ENCODE data around the gene LSP1.
"Not testable (repeated sequence)": the region's sequence is repeated elsewhere in the genome, so short reads cannot be mapped to it uniquely, and the experiment has no call there.

The LSP1 gene

GRCh38 chr11:1931341-1932104 is 78.6 kb downstream of the LSP1 start:
- H3K9me3 Mint-ChIP-seq = no peaks in the 10 kb centered on the region
- no peak overlapping the region for H3K4me3 Mint-ChIP-seq
- H3K27me3 Mint-ChIP-seq = peaks cover 11% of the 10 kb centered on the region
- peaks cover 6% of the 10 kb centered on the region for H3K4me1 Mint-ChIP-seq
- peak overlapping the region in 1 of 2 donors; percentile 43 for H3K27ac Mint-ChIP-seq
- no peak for ATAC-seq
- no peak for DNase-seq

- ATAC-seq = no peak
Measured at GRCh38 chr11:1932105-1932480, 79.2 kb downstream of the LSP1 start.

DNA sequence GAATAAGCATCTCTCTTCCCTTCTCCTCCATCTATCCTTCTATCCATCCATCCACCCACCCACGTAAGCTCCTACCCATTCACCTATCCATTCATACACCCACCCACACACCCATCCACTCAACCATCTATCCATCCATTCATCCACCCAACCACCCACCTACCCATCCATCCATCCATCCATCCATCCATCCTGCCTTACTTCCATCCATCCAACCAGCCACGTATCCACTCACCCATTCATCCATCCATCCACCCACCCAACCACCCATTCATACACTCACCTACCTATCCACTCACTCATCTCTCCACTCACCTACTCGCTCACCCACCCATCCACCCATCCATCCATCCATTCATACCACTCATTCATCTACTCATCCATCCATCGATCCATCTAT is 79.8 kb downstream of the LSP1 start:
- H3K27me3 Mint-ChIP-seq = peaks cover 7% of the 10 kb centered on the region
- no peaks in the 10 kb centered on the region for H3K9me3 Mint-ChIP-seq
- ATAC-seq (no peak), DNase-seq (no peak)
- no peak overlapping the region for H3K27ac Mint-ChIP-seq
- H3K4me1 Mint-ChIP-seq = peaks cover 6% of the 10 kb centered on the region
- H3K4me3 Mint-ChIP-seq = no peak overlapping the region

More at GRCh38 chr11:1932105-1932480, 79.2 kb downstream of the LSP1 start:
- no peak for DNase-seq
- Mint-ChIP-seq H3K27me3 (peaks cover 7% of the 10 kb centered on the region), H3K9me3 (no peaks in the 10 kb centered on the region), H3K4me1 (peaks cover 6% of the 10 kb centered on the region), H3K27ac (no peak overlapping the region), H3K4me3 (no peak overlapping the region)

DNA sequence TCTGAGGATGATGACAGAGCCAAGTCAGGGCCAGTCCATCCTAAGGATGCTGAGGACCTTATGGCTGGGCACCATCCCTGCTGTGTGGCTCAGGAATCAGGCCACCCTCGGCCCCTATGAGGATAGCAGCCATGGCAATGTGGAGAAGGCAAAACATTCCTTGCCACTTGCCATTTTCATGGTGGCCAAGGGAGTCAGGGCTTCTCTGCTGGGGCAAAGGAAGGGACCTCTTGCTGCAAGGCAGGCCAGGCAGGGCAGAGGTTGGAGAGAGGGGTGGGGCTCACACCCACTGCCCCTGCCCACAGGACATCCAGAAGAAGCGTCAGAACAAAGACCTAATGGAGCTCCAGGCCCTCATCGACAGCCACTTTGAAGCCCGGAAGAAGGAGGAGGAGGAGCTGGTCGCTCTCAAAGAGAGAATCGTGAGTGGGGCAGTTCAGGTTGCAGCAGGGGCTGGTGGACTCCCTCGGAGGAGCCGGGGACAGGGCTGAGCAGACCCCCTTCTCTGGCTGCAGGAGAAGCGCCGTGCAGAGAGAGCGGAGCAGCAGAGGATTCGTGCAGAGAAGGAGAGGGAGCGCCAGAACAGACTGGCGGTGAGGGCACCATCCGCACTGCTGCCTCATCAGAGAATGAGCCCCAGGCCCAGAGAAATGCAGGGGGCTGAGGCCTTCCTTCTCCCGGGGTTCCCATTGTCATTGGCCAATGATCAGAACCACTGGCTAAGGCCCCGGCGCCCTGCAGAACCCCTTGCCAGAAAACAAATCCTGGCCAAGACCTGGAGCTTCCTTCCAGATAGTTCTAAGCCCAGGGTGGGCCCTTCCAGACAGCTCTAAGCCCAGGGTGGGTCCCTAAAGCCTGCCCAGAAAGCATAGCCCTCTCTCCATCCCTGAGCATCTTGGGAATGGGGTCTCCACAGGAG is 80.8 kb downstream of the LSP1 start:
- ATAC-seq (no peak), DNase-seq (no peak)
- H3K9me3 Mint-ChIP-seq = no peaks in the 10 kb centered on the region
- no peak overlapping the region for H3K4me3 Mint-ChIP-seq
- H3K27me3 Mint-ChIP-seq = peaks cover 7% of the 10 kb centered on the region
- peak overlapping the region in 1 of 2 donors; percentile 4 for H3K27ac Mint-ChIP-seq
- H3K4me1 Mint-ChIP-seq = peaks cover 6% of the 10 kb centered on the region

DNA sequence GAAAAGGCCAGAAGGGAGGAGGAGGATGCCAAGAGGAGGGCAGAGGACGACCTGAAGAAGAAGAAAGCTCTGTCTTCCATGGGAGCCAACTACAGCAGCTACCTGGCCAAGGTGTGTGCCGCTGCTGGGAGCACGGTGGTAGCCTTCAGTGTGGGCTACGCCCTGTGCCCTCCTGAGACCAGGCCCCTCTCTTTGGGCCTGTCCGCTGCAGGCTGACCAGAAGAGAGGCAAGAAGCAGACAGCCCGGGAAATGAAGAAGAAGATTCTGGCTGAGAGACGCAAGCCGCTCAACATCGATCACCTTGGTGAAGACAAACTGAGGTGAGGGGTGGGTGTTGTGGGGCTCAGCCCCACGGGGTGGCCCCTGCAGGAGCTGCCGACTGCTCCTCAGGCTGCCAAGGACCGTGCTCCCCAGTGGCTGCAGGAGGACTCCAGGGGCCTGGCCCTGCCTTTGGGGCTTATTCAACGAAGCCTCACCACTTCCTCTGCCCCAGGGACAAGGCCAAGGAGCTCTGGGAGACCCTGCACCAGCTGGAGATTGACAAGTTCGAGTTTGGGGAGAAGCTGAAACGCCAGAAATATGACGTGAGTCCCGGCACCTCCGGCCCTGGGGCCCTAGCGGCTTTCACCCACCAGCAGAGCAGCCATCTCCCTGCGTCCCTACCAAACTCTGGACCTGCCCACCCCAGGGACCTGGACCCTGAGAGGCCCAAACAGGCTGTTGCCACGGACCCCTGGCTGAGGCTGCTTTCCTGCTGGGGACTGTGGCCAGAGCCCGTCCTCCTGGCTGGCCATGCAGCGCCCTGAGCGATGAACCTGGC is 81.7 kb downstream of the LSP1 start:
- H3K27me3 Mint-ChIP-seq = peaks cover 7% of the 10 kb centered on the region
- DNase-seq = no peak
- peaks cover 13% of the 10 kb centered on the region for H3K4me1 Mint-ChIP-seq
- H3K9me3 Mint-ChIP-seq = no peaks in the 10 kb centered on the region
- H3K27ac Mint-ChIP-seq = no peak overlapping the region
- ATAC-seq = no peak
- no peak overlapping the region for H3K4me3 Mint-ChIP-seq

DNA sequence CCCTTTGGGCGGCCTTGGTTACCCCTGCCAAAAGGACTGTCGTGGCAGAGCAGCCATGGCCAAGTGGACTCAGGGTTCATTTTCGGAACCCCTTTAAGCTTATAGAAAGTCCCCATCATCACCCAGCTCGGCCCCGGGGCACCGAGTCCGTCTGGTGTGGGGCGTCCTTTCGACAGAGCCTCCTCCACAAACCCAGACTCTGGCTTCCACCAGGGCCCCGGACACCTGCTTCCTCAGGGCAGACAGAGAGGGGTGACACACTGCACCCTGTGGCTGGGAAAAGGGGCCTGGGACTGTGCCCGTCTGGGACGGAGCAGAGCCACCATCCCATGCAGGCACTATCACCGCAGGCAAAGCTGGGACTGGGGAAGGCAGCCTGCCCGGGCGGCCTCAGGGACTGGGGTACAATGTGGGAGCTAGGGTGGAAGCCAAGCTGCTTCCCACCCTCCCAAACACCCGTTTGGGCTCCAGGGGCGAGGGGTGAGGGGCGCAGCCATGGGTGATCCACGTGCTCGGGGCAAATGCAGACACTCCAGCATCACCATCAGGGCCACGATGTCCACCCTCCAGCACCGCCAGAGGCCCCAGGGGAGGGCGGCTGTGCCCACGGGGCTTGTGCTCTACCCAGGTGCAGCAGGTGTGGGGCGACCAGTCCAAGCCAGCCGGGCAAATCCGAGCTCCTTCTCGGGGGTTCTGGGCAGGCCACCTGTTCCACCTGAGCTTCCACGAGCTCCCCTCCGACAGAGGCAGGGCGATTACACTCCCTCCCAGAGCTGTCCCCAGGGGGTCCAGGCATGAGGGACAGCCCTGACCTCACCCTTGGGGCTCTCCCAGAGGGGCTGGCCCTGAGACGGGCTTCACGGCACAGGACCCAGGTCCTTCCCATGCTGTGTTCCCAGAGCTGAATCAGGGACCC is 82.5 kb downstream of the LSP1 start:
- peaks cover 7% of the 10 kb centered on the region for H3K27me3 Mint-ChIP-seq
- peaks cover 8% of the 10 kb centered on the region for H3K4me1 Mint-ChIP-seq
- H3K4me3 Mint-ChIP-seq = no peak overlapping the region
- H3K27ac Mint-ChIP-seq = no peak overlapping the region
- no peak for DNase-seq
- H3K9me3 Mint-ChIP-seq = no peaks in the 10 kb centered on the region
- ATAC-seq = no peak

DNA sequence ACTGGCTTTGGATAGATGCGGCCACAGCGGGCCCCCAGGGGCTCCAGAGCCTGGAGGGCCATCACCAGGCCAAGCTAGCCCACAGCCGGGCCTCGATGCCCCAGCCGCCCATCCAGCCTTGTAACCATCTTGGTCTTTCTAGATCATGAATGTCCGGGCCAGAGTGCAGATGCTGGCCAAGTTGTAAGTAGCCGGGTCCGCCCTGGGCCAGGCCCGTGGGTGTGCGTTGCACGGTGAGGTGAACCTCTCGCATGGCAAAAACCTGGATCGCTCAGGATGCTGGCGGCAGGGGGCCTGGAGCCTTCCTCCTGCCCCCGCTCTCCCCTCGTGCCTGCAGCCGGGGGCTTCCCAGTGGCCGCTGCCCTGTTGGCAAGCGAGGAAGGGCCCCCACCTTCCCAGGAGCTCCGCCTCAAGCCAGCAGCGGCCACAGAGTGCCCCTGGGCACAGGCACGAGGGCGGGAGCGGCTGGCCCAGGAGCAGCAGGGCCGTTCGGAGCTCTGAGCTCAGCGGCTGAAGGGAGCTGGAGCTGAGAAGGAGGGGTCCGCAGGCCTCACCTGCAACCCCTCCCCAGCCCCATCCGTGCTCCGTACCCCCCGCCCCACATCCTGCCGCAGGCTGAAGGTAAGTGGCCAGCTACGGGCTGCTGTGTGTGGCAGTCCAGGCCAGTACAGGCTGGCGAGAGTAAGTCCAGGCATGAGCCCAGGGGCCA is 83.3 kb downstream of the LSP1 start:
- peaks cover 8% of the 10 kb centered on the region for H3K4me1 Mint-ChIP-seq
- no peak overlapping the region for H3K27ac Mint-ChIP-seq
- H3K4me3 Mint-ChIP-seq = no peak overlapping the region
- no peaks in the 10 kb centered on the region for H3K9me3 Mint-ChIP-seq
- ATAC-seq = no peak
- peaks cover 7% of the 10 kb centered on the region for H3K27me3 Mint-ChIP-seq
- no peak for DNase-seq

DNA sequence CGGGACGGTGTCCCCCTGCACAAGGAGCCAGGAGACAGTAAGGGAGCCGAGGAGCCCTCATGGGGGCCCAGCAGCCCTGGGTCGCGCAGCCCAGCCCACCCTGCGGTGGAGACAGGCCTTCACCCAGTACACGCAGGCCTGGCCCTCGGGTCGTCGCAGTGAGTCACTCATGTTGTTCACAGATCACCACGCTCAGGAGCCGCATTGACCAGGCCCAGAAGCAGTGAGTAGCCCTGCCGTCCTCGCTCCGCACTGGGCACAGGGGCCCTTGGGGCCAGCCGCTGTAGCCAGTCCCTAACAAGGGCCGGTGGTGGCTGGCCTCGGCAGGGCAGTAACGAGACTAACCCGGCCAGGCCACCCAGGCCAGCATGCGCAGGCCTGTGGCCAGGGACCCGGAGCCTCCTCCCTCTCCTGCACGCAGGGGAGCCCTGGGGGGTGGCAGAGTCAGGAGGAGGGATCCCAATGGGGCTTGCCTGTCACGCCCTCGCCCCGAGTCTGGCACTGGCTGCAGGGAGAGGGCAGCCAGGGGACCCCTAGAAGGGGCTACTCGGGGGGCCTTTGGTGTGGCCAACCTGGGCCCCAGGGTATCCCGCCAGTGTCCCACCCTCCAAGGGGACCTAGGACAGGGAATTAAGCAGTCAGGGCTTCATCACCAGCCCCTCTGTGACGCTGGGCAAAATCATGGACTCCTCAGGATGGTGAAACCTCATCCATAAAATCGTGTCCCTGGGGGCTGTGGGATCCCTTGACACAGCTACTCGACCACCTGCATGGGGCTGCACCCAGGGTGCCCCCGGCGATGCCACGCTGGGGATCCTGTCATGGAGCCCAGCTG is 84.1 kb downstream of the LSP1 start:
- Mint-ChIP-seq H3K9me3 (no peaks in the 10 kb centered on the region), H3K27ac (no peak overlapping the region), H3K4me3 (no peak overlapping the region), H3K27me3 (peaks cover 2% of the 10 kb centered on the region), H3K4me1 (peaks cover 8% of the 10 kb centered on the region)
- no peak for DNase-seq
- peak; percentile 3 for ATAC-seq

DNA sequence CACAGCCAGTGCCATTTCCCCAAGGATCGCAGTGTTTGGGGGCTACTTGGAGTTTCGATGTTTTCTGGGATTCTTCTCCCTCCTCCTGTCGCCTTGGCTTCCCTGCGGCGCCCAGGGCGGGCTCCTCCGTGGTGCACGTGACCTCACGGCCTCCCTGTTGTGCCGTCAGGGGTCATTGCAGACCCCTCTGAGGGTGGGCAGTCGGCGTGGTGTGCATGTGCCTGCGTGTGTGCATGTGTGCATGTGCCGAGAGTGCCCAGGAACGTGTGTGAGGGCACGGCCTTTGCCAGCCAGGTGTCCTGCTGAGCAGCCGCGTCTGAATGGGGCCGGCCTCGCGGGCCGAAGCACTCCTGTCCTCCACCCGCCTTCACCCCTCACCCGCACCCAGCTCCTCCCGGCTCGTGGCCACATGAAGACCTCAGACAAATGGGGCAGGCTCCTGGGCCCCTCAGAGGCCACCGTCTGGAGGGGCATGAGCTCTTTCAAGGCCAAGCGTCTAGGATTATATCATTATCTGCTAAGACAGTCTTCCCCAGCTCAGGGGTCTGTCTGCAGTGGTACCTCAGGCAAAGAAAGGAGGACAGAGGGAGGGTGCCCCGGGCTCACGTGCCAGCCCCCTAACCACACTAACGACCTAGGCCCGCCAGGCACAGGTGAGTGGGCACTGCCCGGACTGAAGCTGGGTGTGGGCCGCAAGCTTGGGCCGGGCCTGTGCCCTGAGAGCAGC is 84.9 kb downstream of the LSP1 start:
- ATAC-seq (no peak), DNase-seq (no peak)
- Mint-ChIP-seq H3K27me3 (no peaks in the 10 kb centered on the region), H3K4me3 (no peak overlapping the region), H3K4me1 (peaks cover 8% of the 10 kb centered on the region), H3K9me3 (no peaks in the 10 kb centered on the region), H3K27ac (no peak overlapping the region)

DNA sequence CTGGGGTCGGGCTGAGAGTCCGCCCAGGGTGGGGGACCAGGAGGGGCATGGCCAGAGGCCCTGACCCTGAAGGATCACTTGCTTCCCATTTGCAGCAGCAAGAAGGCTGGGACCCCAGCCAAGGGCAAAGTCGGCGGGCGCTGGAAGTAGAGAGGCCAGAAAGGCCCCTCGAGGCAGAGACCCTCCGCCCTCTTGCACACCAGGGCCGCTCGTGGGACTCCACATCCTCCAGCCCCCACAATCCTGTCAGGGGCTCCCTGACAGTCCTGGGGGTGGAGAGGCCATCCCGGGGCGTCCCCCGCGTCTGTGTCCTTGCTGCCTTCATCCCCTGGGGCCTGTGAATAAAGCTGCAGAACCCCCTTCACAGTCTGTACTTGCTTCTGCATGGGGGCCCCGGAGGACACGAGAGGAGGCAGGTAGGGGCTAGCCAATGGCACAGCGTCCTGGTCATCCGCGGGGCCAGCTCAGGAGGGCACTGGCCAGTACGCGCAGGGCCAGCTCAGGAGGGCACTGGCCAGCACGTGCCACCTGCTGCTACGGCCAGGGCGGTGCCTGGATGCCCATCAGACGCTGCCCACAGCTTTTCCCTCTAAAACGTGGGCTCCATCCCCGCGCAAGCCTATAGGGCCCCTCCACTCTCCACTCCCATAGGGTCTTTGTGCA is 85.6 kb downstream of the LSP1 start:
- ATAC-seq (peak; percentile 5), DNase-seq (no peak)
- Mint-ChIP-seq H3K9me3 (no peaks in the 10 kb centered on the region), H3K4me3 (peak overlapping the region in 1 of 2 donors; percentile 66), H3K27me3 (no peaks in the 10 kb centered on the region), H3K27ac (no peak overlapping the region), H3K4me1 (peaks cover 8% of the 10 kb centered on the region)

- peak; percentile 44 for ATAC-seq
- Mint-ChIP-seq H3K4me3 (peak overlapping the region; percentile 45 to 66), H3K27ac (peak overlapping the region; percentile 20 to 29), H3K27me3 (no peaks in the 10 kb centered on the region), H3K4me1 (peaks cover 8% of the 10 kb centered on the region), H3K9me3 (no peaks in the 10 kb centered on the region)
- no peak for DNase-seq
Measured at GRCh38 chr11:1939006-1939625, 86.2 kb downstream of the LSP1 start.

GRCh38 chr11:1939788-1940187 is 86.9 kb downstream of the LSP1 start:
- ATAC-seq, DNase-seq, H3K4me3 Mint-ChIP-seq, H3K27me3 Mint-ChIP-seq, H3K4me1 Mint-ChIP-seq, H3K9me3 Mint-ChIP-seq: not testable (repeated sequence)
- H3K27ac Mint-ChIP-seq = peak overlapping the region in 1 of 2 donors; percentile 79

Measured in stimulated activated naive CD8-positive, alpha-beta T cell treated with anti-CD3 and anti-CD28 coated beads, Interleukin-15, amount 100 ng/mL, for 72 hours (primary cell).